SIG-M5 treated with dmso at 0.1 percent for 504 hours (cell line): ENCODE data around the gene AMPD1.

Experiments used
- DNase-seq: peaks from one replicate; lab custom pipeline; 2025; ENCODE audit not compliant: unreplicated experiment; lab: John Stamatoyannopoulos, UW

AMPD1 gene

DNA sequence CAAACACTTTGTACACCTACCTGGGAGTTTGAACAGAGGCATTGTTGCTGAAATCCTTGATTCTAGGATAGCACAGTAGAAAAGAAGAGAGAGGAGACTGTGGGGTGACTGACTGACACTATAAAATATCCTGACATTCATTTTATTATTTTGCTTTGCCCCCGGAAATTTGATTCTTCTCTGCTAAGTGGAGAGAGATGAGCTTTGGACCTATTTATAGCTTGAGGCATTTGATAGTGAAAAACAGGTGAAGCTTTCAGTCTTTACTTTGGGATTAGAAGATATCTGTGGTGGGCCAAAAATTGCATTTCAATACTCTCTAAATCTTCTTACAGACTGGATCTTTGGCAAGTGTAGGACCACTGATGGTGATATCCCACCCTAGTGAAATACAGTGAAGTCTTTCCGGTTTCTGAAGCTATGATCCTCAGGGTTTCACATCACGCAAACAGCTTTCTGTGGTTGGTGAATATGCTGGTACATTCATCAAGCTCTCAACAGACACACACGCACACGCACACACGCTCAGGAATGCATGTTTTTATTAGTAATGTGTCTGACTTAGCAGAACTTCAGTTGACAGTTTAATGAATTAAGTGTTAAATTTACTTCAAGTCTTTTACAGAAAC is at the start of gene AMPD1:
TSS of gene AMPD1 (minus strand) at position 117 of the 629 bp plus-strand sequence. CDS start at position 42, 75 bp downstream.
- DNase-seq: no peak

- DNase-seq: no peak
Measured at GRCh38 chr1:114741963-114742746, 46.8 kb upstream of the AMPD1 start.

- no peak for DNase-seq
Measured at GRCh38 chr1:114740331-114740730, 45.0 kb upstream of the AMPD1 start.

- DNase-seq: no peak
Measured at GRCh38 chr1:114737314-114737849, 42.0 kb upstream of the AMPD1 start.

- DNase-seq: no peak
Measured at GRCh38 chr1:114735479-114735878, 40.1 kb upstream of the AMPD1 start.

DNA sequence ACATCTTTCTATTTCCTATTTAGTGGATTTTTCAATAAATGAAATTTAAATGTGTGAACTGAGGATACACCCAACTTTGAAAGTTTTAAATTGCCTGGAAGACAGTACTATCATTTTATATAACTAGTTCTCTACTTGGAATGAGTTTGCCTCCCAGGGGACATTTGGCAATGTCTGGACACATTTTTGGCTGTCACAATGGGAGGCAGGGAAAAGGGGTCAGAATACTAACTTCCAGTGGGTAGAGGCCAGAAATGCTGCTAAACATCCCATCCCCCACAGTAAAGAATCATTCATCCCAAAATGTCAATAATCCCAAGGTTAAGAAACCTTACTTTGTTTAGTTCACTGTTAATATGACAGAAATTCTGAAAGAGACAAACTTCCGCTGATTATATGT is 34.4 kb upstream of the AMPD1 start:
- DNase-seq: no peak

DNA sequence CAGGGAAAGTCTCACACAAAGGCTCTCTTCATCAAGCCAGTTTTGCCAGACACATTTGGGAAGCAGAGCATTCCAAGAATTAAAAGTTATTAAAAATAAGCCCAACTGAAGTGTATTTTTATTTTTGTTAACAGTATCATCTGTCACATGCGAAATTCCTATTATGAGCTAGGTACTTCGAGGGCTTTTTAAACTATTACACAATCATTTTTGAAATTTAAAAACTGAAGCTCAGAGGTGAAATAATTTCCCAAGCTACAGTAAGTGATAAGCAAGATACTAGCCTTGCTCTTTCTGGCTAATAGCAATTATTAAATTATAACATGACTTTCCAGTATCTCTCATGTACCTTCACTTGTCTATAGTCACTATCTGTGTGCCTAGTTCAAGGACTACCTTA is 33.2 kb upstream of the AMPD1 start:
- no peak for DNase-seq

DNA sequence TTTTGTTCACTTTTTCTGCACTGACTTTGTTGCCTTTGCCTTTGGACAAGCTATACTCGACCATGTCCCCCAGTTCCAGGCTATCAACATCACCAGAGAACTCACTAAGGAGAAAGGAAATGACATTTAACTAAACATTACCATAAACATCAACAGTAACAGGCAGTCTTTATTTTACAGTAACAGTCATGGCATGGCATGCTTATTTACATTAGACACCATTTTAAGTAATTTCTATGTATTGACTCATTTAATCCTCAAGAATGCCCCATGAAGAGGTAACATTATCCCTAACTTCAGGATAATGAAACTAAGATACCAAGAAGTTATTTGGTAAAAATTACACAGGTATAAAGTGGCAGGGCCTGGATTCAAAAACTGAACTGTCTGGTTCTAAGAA is 29.9 kb upstream of the AMPD1 start:
- no peak for DNase-seq

DNA sequence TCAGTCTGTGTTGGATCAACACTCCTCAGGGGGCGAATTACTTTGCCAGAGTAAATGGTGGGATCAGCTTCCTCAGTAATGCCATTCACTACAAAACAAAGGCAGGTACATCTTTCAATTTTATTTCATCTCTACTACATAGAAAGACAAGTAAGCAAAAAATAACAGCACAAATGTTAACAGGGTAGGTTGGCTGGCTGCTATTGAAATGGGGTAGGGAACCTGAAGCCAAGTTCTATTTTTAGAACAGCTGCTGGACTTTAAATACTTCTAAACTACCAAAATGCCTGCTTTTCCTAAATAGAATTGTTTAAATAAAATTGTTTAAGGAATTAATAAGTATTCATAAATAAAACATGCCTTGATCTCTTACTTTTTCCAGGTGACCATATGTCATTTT is 28.6 kb upstream of the AMPD1 start:
- DNase-seq: no peak

- no peak for DNase-seq
Measured at GRCh38 chr1:114723457-114723856, 28.1 kb upstream of the AMPD1 start.

DNA sequence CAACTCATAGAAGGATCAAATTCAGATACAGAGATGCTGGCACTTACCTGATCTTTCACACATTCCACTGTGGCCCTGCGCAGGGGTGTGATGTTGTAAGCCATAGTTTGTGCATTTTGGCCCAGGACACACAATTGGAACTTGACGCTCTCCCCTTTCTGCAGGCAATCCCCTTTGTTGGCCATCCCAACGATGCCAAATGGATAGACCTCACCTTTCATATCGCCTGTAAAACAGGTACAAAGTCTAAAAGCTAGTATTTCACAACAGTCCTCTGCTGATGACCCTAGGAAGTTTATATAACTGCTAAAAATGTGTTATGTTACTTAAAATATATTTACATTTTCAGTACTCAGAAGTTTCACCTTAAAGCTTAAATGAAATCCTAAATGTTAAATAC is 25.1 kb upstream of the AMPD1 start:
- no peak for DNase-seq

GRCh38 chr1:114719424-114719787 is 24.1 kb upstream of the AMPD1 start:
- no peak for DNase-seq

- peak; percentile 14 for DNase-seq
Measured at GRCh38 chr1:114718661-114719423, 23.5 kb upstream of the AMPD1 start.

GRCh38 chr1:114716304-114717170 is 21.2 kb upstream of the AMPD1 start, which contains the start of gene NRAS:
Gene NRAS, minus strand, starts transcription at chr1:114716771. Its CDS starts 611 bp downstream, at chr1:114716160.
- peak; percentile 94 for DNase-seq

DNA sequence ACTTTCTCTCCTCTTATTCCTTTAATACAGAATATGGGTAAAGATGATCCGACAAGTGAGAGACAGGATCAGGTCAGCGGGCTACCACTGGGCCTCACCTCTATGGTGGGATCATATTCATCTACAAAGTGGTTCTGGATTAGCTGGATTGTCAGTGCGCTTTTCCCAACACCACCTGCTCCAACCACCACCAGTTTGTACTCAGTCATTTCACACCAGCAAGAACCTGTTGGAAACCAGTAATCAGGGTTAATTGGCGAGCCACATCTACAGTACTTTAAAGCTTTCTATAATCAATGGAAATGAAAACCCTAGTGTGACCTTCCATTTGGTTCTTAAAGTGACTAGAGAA is 20.6 kb upstream of the AMPD1 start:
- DNase-seq: no peak

DNA sequence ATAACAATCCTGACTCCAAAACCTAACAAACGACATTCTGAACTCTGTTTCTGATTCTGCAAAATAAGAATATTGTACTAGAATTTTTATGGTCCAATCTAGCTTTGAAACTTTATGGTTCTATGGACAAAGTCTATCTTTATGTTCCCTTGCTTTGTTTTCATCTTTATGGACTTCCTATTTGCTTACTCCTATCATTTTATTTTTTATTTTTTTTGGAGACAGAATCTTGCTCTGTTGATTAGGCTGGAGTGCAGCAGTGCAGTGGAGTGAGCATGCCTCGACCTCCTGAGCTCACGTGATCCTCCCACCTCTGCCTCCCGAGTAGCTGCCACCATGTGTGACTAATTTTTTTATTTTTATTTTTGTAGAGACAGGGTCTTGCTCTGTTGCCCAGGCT is 17.6 kb upstream of the AMPD1 start:
- DNase-seq: no peak

- DNase-seq: no peak
Measured at GRCh38 chr1:114710360-114710759, 15.0 kb upstream of the AMPD1 start.

GRCh38 chr1:114707604-114708003 is 12.3 kb upstream of the AMPD1 start:
- no peak for DNase-seq

DNA sequence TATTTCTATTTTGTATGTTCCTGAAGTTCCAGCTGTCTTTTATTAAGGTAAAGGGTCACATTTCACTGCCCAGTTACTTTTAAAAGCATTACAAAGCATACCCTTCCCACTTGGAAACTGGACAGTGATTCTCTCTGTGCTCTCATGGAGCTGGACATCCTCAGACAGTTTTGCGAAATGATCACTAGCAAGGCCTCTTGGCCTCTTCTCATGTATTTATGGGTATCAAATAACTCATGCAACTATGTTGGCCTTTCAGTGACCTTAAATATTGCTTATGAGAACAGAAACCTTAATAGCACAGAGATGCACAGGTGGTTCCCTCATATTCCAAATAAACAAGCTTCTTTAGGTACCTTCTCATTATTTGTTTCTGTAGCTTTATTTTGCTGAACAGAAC is 7.9 kb upstream of the AMPD1 start:
- no peak for DNase-seq

GRCh38 chr1:114702737-114703136 is 7.4 kb upstream of the AMPD1 start:
- DNase-seq: no peak

- no peak for DNase-seq
Measured at GRCh38 chr1:114701931-114702330, 6.6 kb upstream of the AMPD1 start.
